ENCODE data around the gene SLC35D1. TPM values are rescaled to one million over a fixed set of nuclear protein-coding genes. Genes with fewer than 3 reads are reported as not detected.

The SLC35D1 gene
- total RNA-seq, 1 experiment from 2014 or later: 7.0 TPM

- Histone ChIP-seq H3K9me3 (ENCODE audit: control insufficient read depth, insufficient read depth, low read depth, low read length) (no peaks in the 10 kb centered on the region), H3K4me3 (ENCODE audit: low read depth in 2 of 2, low read length in 2 of 2) (no peak overlapping the region), H3K36me3 (ENCODE audit: control insufficient read depth, insufficient read depth, low read length) (no peaks in the 10 kb centered on the region), H3K4me1 (ENCODE audit: control insufficient read depth, insufficient read depth, low read length) (no peaks in the 10 kb centered on the region), H3K27ac (ENCODE audit: low read length) (no peak overlapping the region), H3K27me3 (ENCODE audit: control insufficient read depth, insufficient read depth, low read length) (no peaks in the 10 kb centered on the region)
- no peak for ATAC-seq
- intact Hi-C loops (cut with micrococcal nuclease; ENCODE audit: unreplicated experiment): no loop called here
- no TSS peak for BruUV-seq (replicated peaks)
- ChIA-PET POLR2A (no interaction called here), CTCF (no interaction called here)
- no peak for DNase-seq (ENCODE audit: low read depth, low spot score)
- TF ChIP-seq SIN3A (IDR thresholded peaks at IDR 0.05; ENCODE audit: borderline replicate concordance, insufficient read depth, low read depth, low read length) (no peak), CTCF (IDR thresholded peaks at IDR 0.05) (no peak), POLR2AphosphoS5 (IDR thresholded peaks at IDR 0.05; ENCODE audit: low read depth, low read length) (no peak), REST (IDR thresholded peaks at IDR 0.05; ENCODE audit: insufficient read depth in 1 of 2, low read depth in 2 of 2, low read length in 1 of 2) (no peak)
- in situ Hi-C loops (cut with HindIII; ENCODE audit: low pct_unique_long_range_greater_than_20kb, low sequenced_read_pairs): no loop called here
Measured at GRCh38 chr1:67019121-67019520, 34.8 kb downstream of the SLC35D1 start.

GRCh38 chr1:67018574-67018973, 35.4 kb downstream of the SLC35D1 start:
- BruUV-seq (replicated peaks): no TSS peak
- Histone ChIP-seq H3K4me3 (ENCODE audit: low read depth in 2 of 2, low read length in 2 of 2) (no peak overlapping the region), H3K9me3 (ENCODE audit: control insufficient read depth, insufficient read depth, low read depth, low read length) (no peaks in the 10 kb centered on the region), H3K27me3 (ENCODE audit: control insufficient read depth, insufficient read depth, low read length) (no peaks in the 10 kb centered on the region), H3K27ac (ENCODE audit: low read length) (no peak overlapping the region), H3K36me3 (ENCODE audit: control insufficient read depth, insufficient read depth, low read length) (no peaks in the 10 kb centered on the region), H3K4me1 (ENCODE audit: control insufficient read depth, insufficient read depth, low read length) (no peaks in the 10 kb centered on the region)
- intact Hi-C loops (cut with micrococcal nuclease; ENCODE audit: unreplicated experiment): no loop called here
- ChIA-PET CTCF (no interaction called here), POLR2A (no interaction called here)
- TF ChIP-seq SIN3A (IDR thresholded peaks at IDR 0.05; ENCODE audit: borderline replicate concordance, insufficient read depth, low read depth, low read length): no peak
- no peak for TF ChIP-seq TCF7L2 (IDR thresholded peaks at IDR 0.05; ENCODE audit: low read depth, low read length)
- no peak for TF ChIP-seq POLR2AphosphoS5 (IDR thresholded peaks at IDR 0.05; ENCODE audit: low read depth, low read length)
- TF ChIP-seq CTCF (IDR thresholded peaks at IDR 0.05): no peak
- DNase-seq (ENCODE audit: low read depth, low spot score): no peak
- ATAC-seq: no peak
- in situ Hi-C loops (cut with HindIII; ENCODE audit: low pct_unique_long_range_greater_than_20kb, low sequenced_read_pairs): no loop called here

Data from Panc1 (cell line).